Measurements from ENCODE around the gene TNS2.
"Not testable (repeated sequence)": the region's sequence is repeated elsewhere in the genome, so short reads cannot be mapped to it uniquely, and the experiment has no call there.

Gene TNS2

GRCh38 chr12:53049571-53050318 is at the start of gene TNS2:
TNS2 (plus strand) TSS chr12:53050065; CDS start chr12:53050186, 121 bp downstream.
- DNase-seq, result peak in 10 of 56 donors; percentile 23 to 56 (median 46)

GRCh38 chr12:53004178-53004577 is 45.7 kb upstream of the TNS2 start:
- no peak for DNase-seq

- DNase-seq, result no peak
These were observed 45.3 kb upstream of the TNS2 start for GRCh38 chr12:53004582-53004981.

- peak in 8 of 56 donors; percentile 3 to 19 (median 8) for DNase-seq
These were observed 44.5 kb upstream of the TNS2 start for GRCh38 chr12:53005215-53005985.

GRCh38 chr12:53005986-53006809 is 43.7 kb upstream of the TNS2 start, which contains the start of gene EIF4B:
EIF4B (plus strand) TSS chr12:53006456; CDS start chr12:53006484, 28 bp downstream.
- peak; percentile 91 to 100 (median 99) for DNase-seq

GRCh38 chr12:53006810-53007309 is 43.0 kb upstream of the TNS2 start:
- DNase-seq, result peak in 53 of 56 donors; percentile 8 to 84 (median 63)

- DNase-seq, result no peak
These were observed 42.5 kb upstream of the TNS2 start for GRCh38 chr12:53007343-53007742.

- DNase-seq, result not testable (repeated sequence)
These were observed 41.1 kb upstream of the TNS2 start for GRCh38 chr12:53008760-53009159.

- DNase-seq, result no peak
These were observed 38.9 kb upstream of the TNS2 start for GRCh38 chr12:53010955-53011354.

- DNase-seq, result no peak
These were observed 38.0 kb upstream of the TNS2 start for GRCh38 chr12:53011889-53012288.

GRCh38 chr12:53012928-53013327 is 36.9 kb upstream of the TNS2 start:
- no peak for DNase-seq

- no peak for DNase-seq
These were observed 35.2 kb upstream of the TNS2 start for GRCh38 chr12:53014709-53015108.

GRCh38 chr12:53025250-53025649 is 24.6 kb upstream of the TNS2 start:
- no peak for DNase-seq

- not testable (repeated sequence) for DNase-seq
These were observed 22.9 kb upstream of the TNS2 start for GRCh38 chr12:53027014-53027413.

- DNase-seq, result no peak
These were observed 18.2 kb upstream of the TNS2 start for GRCh38 chr12:53031616-53032015.

- DNase-seq, result not testable (repeated sequence)
These were observed 16.0 kb upstream of the TNS2 start for GRCh38 chr12:53033832-53034231.

GRCh38 chr12:53034459-53034858 is 15.4 kb upstream of the TNS2 start:
- no peak for DNase-seq

GRCh38 chr12:53036802-53037201 is 13.1 kb upstream of the TNS2 start:
- DNase-seq, result no peak

- no peak for DNase-seq
These were observed 10.0 kb upstream of the TNS2 start for GRCh38 chr12:53039851-53040250.

GRCh38 chr12:53042607-53043454 is 7.0 kb upstream of the TNS2 start:
- no peak for DNase-seq
